Osteocyte (in vitro differentiated cells): ENCODE data around the gene CYB561. TPM values are rescaled to one million over a fixed set of nuclear protein-coding genes. Genes with fewer than 3 reads are reported as not detected.
"Not testable (repeated sequence)": the region's sequence is repeated elsewhere in the genome, so short reads cannot be mapped to it uniquely, and the experiment has no call there.

Experiments used
- DNase-seq: peaks from one replicate; pipeline ENCODE4 v3.0.0; 2021; ENCODE audit warnings: mixed read lengths; ENCODE audit not compliant: unreplicated experiment; ENCODE audit errors: extremely low spot score
- H3K27ac Mint-ChIP-seq: one replicate; pipeline ENCODE4 v1.8.0; 2021; ENCODE audit warnings: mild to moderate bottlenecking, mixed read lengths; ENCODE audit not compliant: unreplicated experiment
- H3K27me3 Mint-ChIP-seq: one replicate; pipeline ENCODE4 v1.8.0; 2021; ENCODE audit warnings: mixed read lengths; ENCODE audit not compliant: unreplicated experiment
- H3K36me3 Mint-ChIP-seq: one replicate; pipeline ENCODE4 v1.8.0; 2021; ENCODE audit warnings: mixed read lengths; ENCODE audit not compliant: unreplicated experiment
- H3K4me1 Mint-ChIP-seq: one replicate; pipeline ENCODE4 v1.8.0; 2021; ENCODE audit warnings: mixed read lengths; ENCODE audit not compliant: unreplicated experiment
- H3K4me3 Mint-ChIP-seq: one replicate; pipeline ENCODE4 v1.8.0; 2021; ENCODE audit warnings: mild to moderate bottlenecking, moderate library complexity, mixed read lengths; ENCODE audit not compliant: unreplicated experiment
- H3K9me3 Mint-ChIP-seq: one replicate; pipeline ENCODE4 v1.8.0; 2021; ENCODE audit warnings: mixed read lengths; ENCODE audit not compliant: unreplicated experiment
- CTCF ChIP-seq: fragments of 200-600 bp; sonication (generic); IDR thresholded peaks from 2 replicates; pipeline ENCODE4 v1.5.0; 2021; ENCODE audit warnings: antibody characterized with exemption, mild to moderate bottlenecking, moderate library complexity
- total RNA-seq: library from RNA; stranded (reverse); gene quantifications from 2 replicates; pipeline ENCODE4 v1.2.1, GENCODE V29; 2021

The CYB561 gene
- total RNA-seq, 1 donor from 2014 or later: 5.7 TPM

GRCh38 chr17:63476459-63476853 lies 30.4 kb upstream of the CYB561 start:
- H3K27ac Mint-ChIP-seq: no peak overlapping the region
- H3K9me3 Mint-ChIP-seq: no peaks in the 10 kb centered on the region
- TF ChIP-seq CTCF: no peak
- H3K4me1 Mint-ChIP-seq: peaks cover 13% of the 10 kb centered on the region
- no peak for DNase-seq
- H3K36me3 Mint-ChIP-seq: no peaks in the 10 kb centered on the region
- H3K4me3 Mint-ChIP-seq: peak overlapping the region; percentile 42
- H3K27me3 Mint-ChIP-seq: peaks cover 24% of the 10 kb centered on the region

GRCh38 chr17:63475491-63476412 lies 29.6 kb upstream of the CYB561 start:
- Mint-ChIP-seq H3K4me1 (peaks cover 13% of the 10 kb centered on the region), H3K4me3 (peak overlapping the region; percentile 51), H3K27ac (no peak overlapping the region), H3K9me3 (no peaks in the 10 kb centered on the region), H3K27me3 (peaks cover 28% of the 10 kb centered on the region), H3K36me3 (no peaks in the 10 kb centered on the region)
- no peak for DNase-seq
- no peak for TF ChIP-seq CTCF

GRCh38 chr17:63474586-63475460 lies 28.7 kb upstream of the CYB561 start:
- no peak for TF ChIP-seq CTCF
- no peak for DNase-seq
- no peaks in the 10 kb centered on the region for H3K36me3 Mint-ChIP-seq
- H3K4me3 Mint-ChIP-seq: no peak overlapping the region
- no peaks in the 10 kb centered on the region for H3K9me3 Mint-ChIP-seq
- peaks cover 37% of the 10 kb centered on the region for H3K27me3 Mint-ChIP-seq
- peaks cover 13% of the 10 kb centered on the region for H3K4me1 Mint-ChIP-seq
- H3K27ac Mint-ChIP-seq: no peak overlapping the region

GRCh38 chr17:63474174-63474573 lies 28.1 kb upstream of the CYB561 start:
- Mint-ChIP-seq H3K4me3 (no peak overlapping the region), H3K27me3 (peaks cover 38% of the 10 kb centered on the region), H3K36me3 (no peaks in the 10 kb centered on the region), H3K27ac (no peak overlapping the region), H3K9me3 (no peaks in the 10 kb centered on the region), H3K4me1 (peaks cover 13% of the 10 kb centered on the region)
- TF ChIP-seq CTCF: no peak
- no peak for DNase-seq

- DNase-seq, H3K27ac Mint-ChIP-seq, H3K36me3 Mint-ChIP-seq, H3K9me3 Mint-ChIP-seq, H3K4me1 Mint-ChIP-seq, H3K4me3 Mint-ChIP-seq: not testable (repeated sequence)
- H3K27me3 Mint-ChIP-seq: peaks cover 50% of the 10 kb centered on the region
These were observed 22.0 kb upstream of the CYB561 start for GRCh38 chr17:63468099-63468498.
